Ammon's horn (tissue), 1 donor: ENCODE measurements around the gene IFT122.
A peak's percentile ranks its signal among the peaks of the same experiment; 100 is the strongest.
"Not testable (repeated sequence)": the region's sequence is repeated elsewhere in the genome, so short reads cannot be mapped to it uniquely, and the experiment has no call there.

Source experiments
- DNase-seq: peaks from one replicate; pipeline ENCODE4 v3.0.0-alpha.2; 2016; ENCODE audit warnings: low spot score

The IFT122 gene

GRCh38 chr3:129540776-129541516 lies 100.9 kb downstream of the IFT122 start:
- DNase-seq: no peak

DNA sequence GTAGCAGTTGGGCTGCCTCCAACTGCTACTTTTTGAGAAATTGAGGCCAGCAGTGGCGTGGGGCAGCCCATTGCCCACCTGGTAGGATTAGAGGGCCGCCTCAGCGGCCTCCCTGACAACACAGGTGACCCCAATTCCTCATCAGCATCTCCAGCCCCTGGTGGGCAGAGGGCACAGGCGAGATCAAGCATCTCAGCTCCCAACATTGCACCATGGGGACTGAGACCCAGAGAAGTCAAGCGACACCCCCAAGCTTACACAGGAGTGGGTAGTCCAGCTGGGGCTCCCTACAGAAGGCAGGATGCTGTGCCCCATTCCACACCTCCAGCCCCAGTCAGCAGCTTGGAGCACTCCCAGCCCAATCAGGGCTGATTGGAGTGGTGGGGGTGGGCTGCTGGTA lies 102.7 kb downstream of the IFT122 start:
- DNase-seq: no peak

DNA sequence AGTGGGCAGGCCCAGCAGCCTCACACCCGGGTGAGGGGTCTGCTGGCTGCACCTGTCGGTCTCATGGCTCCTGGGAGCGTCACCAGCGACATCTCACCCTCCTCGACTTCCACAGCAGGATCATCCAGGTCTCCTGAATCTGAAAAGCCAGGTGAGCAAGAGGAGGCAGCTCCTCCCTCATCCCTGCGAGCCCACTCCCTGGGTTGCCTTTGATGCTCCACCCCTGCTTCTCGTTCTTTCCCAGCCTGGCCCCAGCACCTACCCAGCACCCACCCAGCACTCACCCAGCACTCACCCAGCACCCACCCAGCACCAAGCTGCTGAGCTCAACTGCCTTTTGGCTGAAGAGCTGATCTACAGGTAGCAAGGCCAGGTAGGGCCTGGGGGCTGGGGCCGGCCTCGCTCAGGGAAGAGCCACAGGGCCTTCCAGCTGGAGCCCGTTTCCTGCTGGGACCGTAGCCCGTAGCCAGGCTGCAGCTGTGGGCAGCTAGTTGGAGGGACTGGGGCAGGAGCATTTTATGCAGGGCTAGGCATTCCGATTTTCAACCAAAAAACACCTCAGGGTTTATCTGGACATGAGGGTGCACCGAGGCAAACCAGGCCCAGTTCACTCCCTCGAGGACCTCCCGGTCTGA lies 103.2 kb downstream of the IFT122 start, which contains the start of gene H1-8:
Gene H1-8, plus strand, starts transcription at position 20 of the 635 bp plus-strand sequence. Its CDS starts 44 bp downstream, at position 64.
- no peak for DNase-seq

DNA sequence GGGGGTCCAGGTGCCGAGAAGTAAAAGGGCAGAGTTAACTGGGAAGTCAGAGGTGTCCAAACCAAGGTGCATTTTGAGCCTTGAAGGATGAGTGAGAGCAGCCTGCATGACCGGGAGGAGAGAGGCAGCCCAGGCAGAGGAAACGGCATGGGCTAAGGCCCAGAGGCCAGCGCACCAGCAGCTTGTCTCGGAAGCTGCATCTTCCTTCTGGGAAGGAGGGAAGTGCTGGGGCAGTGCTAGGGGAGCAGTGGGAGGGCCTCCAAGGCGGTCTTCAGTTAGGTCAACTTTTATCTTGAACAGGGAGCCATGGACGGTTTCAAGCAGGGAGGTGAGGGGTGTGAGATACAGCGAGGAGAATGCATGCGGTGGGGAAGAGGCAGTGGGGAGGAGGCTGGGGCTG lies 104.0 kb downstream of the IFT122 start:
- DNase-seq: no peak

- DNase-seq: not testable (repeated sequence)
Observed at GRCh38 chr3:129545951-129546350, 105.9 kb downstream of the IFT122 start.

- DNase-seq: no peak
Observed at GRCh38 chr3:129547241-129547640, 107.2 kb downstream of the IFT122 start.

- no peak for DNase-seq
Observed at GRCh38 chr3:129548104-129548965, 108.3 kb downstream of the IFT122 start.

GRCh38 chr3:129549006-129549800 lies 109.2 kb downstream of the IFT122 start:
- DNase-seq: no peak

DNA sequence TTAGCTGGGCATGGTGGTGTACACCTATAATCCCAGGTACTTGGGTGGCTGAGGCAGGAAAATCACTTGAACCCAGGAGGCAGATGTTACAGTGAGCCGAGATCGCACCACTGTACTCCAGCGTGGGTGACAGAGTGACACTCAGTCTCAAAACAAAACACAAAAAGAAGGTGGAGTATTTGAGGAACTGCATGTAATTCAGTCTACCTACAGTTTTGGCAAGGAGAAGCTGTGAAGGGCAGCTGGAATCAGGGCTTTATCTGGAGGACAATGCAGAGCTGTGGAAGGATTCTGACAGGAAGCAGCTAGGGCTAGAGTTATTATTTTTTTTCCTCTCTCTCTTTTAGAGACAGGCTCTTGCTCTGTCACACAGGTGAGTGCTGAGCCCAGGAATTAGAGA lies 109.8 kb downstream of the IFT122 start:
- no peak for DNase-seq

- peak; percentile 30 for DNase-seq
Observed at GRCh38 chr3:129552287-129553050, 112.4 kb downstream of the IFT122 start.

DNA sequence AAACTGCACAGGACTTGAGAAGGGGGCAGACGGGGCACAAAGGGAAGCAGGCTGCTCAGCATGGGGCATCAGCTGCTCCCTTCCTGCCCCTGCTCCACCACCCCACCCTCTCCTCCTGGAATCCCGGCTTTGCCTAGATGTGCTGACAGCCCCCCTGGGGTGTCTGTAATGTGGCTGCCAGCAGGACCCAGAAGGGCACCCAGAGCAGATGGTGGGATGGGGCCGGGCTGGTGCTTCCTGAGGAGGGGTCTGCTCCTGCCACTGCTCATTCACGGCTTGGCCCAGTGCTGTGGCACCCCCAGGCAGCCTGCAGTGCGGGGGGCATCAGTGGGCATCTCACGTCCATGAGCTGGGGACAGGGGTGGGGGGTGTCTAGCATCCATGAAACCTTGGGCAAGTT lies 113.1 kb downstream of the IFT122 start:
- DNase-seq: no peak

GRCh38 chr3:129553719-129554118 lies 113.7 kb downstream of the IFT122 start:
- no peak for DNase-seq

DNA sequence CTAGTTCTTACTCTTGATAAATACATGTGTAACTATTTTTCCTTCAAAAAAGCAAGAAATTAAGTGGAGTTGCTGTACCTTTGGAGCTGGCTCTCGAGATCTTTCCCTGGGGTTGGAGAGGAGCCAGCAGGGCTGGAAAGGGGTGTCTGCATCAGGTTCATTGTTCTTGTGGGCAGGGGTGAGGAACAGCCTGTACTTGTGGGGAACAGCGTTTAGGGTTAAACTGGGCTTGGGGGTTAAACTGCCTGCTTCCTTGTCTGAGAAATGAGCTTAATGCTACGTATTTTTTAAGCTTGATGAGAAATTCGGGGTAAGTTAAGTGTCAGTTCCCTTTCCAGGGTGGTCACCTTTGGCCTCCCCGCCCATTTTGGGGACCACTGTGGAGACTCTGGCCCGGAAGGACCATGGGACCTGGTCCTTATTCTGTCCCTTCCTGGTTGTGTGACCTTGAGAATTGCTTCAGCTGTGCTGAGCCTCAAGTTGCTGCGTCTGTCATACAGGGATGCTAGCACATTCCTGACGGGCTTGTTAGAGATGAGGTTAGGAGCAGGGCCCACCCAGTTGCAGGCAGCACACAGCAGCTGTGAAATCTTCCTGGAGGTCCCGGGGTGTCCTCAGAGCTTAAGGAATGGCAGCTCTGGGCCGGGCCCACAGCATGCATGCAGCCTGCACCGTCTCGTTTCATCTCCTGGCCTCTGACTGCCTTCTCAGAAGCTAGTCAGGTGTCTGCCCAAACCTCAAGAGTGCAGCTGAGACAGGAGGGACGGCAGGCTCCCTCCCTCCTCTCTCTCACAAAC lies 114.5 kb downstream of the IFT122 start:
- no peak for DNase-seq

- DNase-seq: no peak
Observed at GRCh38 chr3:129555153-129555550, 115.1 kb downstream of the IFT122 start.

- DNase-seq: no peak
Observed at GRCh38 chr3:129555616-129556357, 115.8 kb downstream of the IFT122 start.

DNA sequence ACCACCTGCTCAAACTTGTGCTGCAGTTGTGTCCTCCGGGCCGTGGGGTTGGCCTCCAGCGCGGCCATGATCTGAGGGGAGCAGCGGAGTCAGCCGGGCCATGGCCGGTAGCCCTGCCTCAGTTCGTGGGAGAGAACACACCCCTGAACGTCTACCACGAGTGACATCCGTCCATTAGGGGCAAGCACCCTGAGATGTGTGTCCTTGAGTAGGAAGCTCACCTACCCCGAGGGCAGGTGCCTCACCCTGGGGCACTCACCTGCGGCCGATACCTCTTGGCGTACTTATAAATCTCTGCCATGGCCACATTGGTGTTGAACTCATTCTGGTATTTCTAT lies 116.3 kb downstream of the IFT122 start:
- DNase-seq: no peak

DNA sequence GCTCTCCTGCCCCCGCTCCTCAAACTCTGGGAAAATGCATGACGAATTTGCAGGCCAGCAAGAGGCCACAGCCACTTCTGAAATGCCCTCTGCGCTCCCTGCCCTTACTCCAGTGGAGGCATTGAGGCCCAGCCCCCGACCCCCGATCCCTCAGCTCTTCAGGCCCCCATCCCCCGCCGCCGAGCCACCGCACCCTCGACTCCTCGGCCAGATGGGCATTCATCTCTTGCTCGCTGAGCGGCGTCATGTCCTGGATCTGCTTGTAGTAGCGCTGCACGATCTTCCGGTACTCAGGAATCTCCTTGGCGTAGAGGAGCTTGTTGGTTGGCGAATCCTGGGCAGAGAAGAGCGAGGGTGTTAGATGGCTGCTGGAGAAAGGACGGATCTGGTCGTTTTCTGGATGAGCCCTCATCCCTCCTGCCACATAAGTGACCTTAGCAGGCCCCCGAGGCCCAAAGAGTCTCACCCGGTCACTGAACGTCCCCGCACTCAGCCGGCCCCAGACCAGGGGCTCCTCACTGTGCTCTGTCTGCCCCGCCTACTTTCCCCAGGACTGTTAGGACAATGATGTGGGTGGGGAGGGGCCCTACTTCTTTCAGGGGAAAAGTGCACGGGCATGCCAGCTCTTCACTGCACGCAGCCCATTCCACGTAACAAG lies 117.0 kb downstream of the IFT122 start:
- no peak for DNase-seq

- DNase-seq: no peak
Observed at GRCh38 chr3:129557548-129557894, 117.5 kb downstream of the IFT122 start.

DNA sequence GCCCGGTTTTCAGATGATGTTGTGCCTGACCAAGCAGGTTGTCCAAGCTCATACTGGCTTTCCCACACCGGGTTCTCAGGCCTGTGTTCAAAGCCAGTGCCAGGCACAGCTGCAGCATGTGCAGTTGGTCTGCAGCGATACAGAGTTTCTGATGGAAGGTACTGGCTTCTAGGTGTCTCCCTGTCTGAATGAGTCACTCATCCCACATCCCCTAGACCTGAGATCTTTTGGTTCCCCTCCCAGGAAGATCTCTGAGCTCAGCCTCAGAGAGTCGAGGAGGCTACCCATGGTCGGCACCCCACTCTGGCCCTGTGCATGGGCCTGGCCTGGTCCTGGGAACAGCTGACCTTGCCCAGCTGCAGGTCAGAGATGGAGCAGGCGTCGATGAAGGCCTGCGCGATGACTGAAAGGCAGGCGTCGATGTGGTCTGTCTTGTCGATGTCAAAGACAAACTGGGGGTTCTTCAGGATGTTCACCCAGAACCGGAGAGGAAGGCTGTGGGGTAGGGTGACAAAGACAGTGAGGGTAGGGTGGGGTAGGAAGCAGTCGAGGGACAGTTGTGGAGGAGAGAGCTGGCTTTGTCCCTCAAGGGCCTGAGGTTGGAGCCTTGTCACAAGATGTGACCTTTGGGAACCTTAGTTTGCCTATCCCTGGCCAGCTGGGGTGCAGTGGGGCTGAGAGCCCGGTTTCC lies 118.2 kb downstream of the IFT122 start:
- DNase-seq: no peak
